Measurements from ENCODE around the gene TANGO2. TPM values are rescaled to one million over a fixed set of nuclear protein-coding genes. Genes with fewer than 3 reads are reported as not detected.

TANGO2 gene
- total and polyA plus RNA-seq, 10 of the 15 experiments (the other 5 are each of a cell fraction or from before 2014, with no cell fraction given) = 4.0 to 24.8 (median 20.9) TPM

DNA sequence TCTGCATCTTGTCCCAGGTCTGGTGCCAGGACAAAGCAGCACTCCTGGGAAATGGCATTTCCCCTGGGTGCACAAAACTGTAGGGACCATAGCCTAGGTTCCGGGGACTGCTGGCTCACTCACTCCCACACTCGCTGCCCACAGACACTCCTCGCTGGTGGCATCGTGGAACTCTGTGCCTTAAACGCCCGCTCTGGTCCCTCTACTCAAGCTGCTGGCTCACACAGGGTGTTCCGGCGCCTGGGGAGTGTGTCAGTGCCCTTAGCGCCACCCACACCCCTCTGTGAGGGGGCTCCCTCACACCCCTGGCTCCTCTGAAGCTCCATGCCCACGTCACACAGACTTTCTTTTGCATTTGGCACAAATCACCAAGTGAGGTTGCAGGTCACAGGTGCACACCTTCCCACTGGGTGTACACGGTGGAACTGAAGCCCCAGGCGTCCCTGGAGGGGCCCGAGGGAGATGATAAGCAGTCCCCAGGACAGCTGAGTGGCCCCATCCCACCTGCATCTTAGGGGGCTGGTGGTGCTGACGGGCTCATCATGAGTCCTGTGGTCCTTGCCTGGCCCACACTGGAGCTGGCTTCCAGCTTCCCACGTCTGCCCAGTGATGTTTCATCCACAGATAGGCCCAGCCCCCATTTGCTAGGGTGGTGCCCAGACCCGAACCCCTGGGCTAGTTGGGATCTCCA, 35.9 kb downstream of the TANGO2 start:
- in situ Hi-C loops (cut with MboI) (no loop called here), intact Hi-C loops (cut with micrococcal nuclease; ENCODE audit: unreplicated experiment) (no loop called here)
- no peak overlapping the region for H3K9ac ChIP-seq (ENCODE audit: control insufficient read depth, insufficient read depth, low read length)
- H4K20me1 ChIP-seq (ENCODE audit: control insufficient read depth, insufficient read depth) = no peaks in the 10 kb centered on the region
- peaks cover 6 to 11% of the 10 kb centered on the region in 2 experiments; a peak in 3 of 4 replicates for H3K36me3 ChIP-seq (ENCODE audit: control insufficient read depth in 2 of 2, insufficient read depth in 2 of 2, low read length in 1 of 2)
- ChIA-PET RAD21 (ENCODE audit: unreplicated experiment) (no interaction called here), POLR2A (no interaction called here), CTCF (no interaction called here), SMC1A (ENCODE audit: uncharacterized antibody, unreplicated experiment) (no interaction called here)
- WGBS (ENCODE audit: insufficient coverage, insufficient replicate concordance, low lambda C conversion rate, missing lambda C conversion rate) = 83% methylated on average over 16 of the region's 16 CpGs
- no peak overlapping the region for H2AFZ ChIP-seq (ENCODE audit: control insufficient read depth, low read depth, low read length)
- H3K27me3 ChIP-seq (replicated peaks in 1 of 2; ENCODE audit: control insufficient read depth in 2 of 2, insufficient read depth in 2 of 2, low read length in 1 of 2) = no peaks in the 10 kb centered on the region
- ATAC-seq (no peak), FAIRE-seq (no peak), DNase-seq (ENCODE audit: low read depth, low spot score) (no peak)
- no peak overlapping the region for H3K4me2 ChIP-seq (ENCODE audit: control insufficient read depth, insufficient read depth)
- no peaks in the 10 kb centered on the region for H3K79me2 ChIP-seq (ENCODE audit: control insufficient read depth, insufficient read depth, low read length)
- no peaks in the 10 kb centered on the region for H3K9me3 ChIP-seq (replicated peaks; ENCODE audit: control insufficient read depth, insufficient read depth, low read length)
- no peak overlapping the region for H3K4me3 ChIP-seq
- BruUV-seq (replicated peaks) = no TSS peak
- H3K27ac ChIP-seq (ENCODE audit: control insufficient read depth, insufficient read depth) = no peak overlapping the region
- H3K4me1 ChIP-seq (ENCODE audit: control insufficient read depth, insufficient read depth, low read length) = no peaks in the 10 kb centered on the region
- TF ChIP-seq NR2C1 (IDR thresholded peaks at IDR 0.05) (no peak), TCF12 (IDR thresholded peaks at IDR 0.05; ENCODE audit: low read depth, low read length) (no peak), HDAC2 (IDR thresholded peaks at IDR 0.05) (no peak), JUNB (IDR thresholded peaks at IDR 0.05) (no peak), ZNF274 (IDR thresholded peaks at IDR 0.05; ENCODE audit: insufficient read depth, insufficient read length) (no peak), PAX8 (IDR thresholded peaks at IDR 0.05) (no peak), CBX3 (IDR thresholded peaks at IDR 0.05; ENCODE audit: borderline replicate concordance, low read depth) (no peak), ZBED1 (IDR thresholded peaks at IDR 0.05; ENCODE audit: borderline replicate concordance) (no peak), POLR2AphosphoS5 (IDR thresholded peaks at IDR 0.05; ENCODE audit: low read length) (no peak), BACH1 (IDR thresholded peaks at IDR 0.05; ENCODE audit: borderline replicate concordance) (no peak)
- TF ChIP-seq, protein P1, sequence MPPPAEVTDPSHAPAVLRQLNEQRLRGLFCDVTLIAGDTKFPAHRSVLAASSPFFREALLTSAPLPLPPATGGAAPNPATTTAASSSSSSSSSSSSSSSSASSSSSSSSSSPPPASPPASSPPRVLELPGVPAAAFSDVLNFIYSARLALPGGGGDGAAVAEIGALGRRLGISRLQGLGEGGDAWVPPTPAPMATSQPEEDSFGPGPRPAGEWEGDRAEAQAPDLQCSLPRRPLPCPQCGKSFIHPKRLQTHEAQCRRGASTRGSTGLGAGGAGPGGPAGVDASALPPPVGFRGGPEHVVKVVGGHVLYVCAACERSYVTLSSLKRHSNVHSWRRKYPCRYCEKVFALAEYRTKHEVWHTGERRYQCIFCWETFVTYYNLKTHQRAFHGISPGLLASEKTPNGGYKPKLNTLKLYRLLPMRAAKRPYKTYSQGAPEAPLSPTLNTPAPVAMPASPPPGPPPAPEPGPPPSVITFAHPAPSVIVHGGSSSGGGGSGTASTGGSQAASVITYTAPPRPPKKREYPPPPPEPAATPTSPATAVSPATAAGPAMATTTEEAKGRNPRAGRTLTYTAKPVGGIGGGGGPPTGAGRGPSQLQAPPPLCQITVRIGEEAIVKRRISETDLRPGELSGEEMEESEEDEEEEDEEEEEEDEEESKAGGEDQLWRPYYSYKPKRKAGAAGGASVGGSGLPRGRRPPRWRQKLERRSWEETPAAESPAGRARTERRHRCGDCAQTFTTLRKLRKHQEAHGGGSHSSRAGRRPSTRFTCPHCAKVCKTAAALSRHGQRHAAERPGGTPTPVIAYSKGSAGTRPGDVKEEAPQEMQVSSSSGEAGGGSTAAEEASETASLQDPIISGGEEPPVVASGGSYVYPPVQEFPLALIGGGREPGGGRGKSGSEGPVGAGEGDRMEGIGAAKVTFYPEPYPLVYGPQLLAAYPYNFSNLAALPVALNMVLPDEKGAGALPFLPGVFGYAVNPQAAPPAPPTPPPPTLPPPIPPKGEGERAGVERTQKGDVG (CRISPR knock-in tag; IDR thresholded peaks at IDR 0.05) = no peak
- TF ChIP-seq, protein P2, sequence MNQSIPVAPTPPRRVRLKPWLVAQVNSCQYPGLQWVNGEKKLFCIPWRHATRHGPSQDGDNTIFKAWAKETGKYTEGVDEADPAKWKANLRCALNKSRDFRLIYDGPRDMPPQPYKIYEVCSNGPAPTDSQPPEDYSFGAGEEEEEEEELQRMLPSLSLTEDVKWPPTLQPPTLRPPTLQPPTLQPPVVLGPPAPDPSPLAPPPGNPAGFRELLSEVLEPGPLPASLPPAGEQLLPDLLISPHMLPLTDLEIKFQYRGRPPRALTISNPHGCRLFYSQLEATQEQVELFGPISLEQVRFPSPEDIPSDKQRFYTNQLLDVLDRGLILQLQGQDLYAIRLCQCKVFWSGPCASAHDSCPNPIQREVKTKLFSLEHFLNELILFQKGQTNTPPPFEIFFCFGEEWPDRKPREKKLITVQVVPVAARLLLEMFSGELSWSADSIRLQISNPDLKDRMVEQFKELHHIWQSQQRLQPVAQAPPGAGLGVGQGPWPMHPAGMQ (IDR thresholded peaks at IDR 0.05; ENCODE audit: borderline replicate concordance) = no peak
- TF ChIP-seq, protein P3, sequence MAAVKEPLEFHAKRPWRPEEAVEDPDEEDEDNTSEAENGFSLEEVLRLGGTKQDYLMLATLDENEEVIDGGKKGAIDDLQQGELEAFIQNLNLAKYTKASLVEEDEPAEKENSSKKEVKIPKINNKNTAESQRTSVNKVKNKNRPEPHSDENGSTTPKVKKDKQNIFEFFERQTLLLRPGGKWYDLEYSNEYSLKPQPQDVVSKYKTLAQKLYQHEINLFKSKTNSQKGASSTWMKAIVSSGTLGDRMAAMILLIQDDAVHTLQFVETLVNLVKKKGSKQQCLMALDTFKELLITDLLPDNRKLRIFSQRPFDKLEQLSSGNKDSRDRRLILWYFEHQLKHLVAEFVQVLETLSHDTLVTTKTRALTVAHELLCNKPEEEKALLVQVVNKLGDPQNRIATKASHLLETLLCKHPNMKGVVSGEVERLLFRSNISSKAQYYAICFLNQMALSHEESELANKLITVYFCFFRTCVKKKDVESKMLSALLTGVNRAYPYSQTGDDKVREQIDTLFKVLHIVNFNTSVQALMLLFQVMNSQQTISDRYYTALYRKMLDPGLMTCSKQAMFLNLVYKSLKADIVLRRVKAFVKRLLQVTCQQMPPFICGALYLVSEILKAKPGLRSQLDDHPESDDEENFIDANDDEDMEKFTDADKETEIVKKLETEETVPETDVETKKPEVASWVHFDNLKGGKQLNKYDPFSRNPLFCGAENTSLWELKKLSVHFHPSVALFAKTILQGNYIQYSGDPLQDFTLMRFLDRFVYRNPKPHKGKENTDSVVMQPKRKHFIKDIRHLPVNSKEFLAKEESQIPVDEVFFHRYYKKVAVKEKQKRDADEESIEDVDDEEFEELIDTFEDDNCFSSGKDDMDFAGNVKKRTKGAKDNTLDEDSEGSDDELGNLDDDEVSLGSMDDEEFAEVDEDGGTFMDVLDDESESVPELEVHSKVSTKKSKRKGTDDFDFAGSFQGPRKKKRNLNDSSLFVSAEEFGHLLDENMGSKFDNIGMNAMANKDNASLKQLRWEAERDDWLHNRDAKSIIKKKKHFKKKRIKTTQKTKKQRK (IDR thresholded peaks at IDR 0.05; ENCODE audit: low read depth, low read length) = no peak
- TF ChIP-seq, protein P4, sequence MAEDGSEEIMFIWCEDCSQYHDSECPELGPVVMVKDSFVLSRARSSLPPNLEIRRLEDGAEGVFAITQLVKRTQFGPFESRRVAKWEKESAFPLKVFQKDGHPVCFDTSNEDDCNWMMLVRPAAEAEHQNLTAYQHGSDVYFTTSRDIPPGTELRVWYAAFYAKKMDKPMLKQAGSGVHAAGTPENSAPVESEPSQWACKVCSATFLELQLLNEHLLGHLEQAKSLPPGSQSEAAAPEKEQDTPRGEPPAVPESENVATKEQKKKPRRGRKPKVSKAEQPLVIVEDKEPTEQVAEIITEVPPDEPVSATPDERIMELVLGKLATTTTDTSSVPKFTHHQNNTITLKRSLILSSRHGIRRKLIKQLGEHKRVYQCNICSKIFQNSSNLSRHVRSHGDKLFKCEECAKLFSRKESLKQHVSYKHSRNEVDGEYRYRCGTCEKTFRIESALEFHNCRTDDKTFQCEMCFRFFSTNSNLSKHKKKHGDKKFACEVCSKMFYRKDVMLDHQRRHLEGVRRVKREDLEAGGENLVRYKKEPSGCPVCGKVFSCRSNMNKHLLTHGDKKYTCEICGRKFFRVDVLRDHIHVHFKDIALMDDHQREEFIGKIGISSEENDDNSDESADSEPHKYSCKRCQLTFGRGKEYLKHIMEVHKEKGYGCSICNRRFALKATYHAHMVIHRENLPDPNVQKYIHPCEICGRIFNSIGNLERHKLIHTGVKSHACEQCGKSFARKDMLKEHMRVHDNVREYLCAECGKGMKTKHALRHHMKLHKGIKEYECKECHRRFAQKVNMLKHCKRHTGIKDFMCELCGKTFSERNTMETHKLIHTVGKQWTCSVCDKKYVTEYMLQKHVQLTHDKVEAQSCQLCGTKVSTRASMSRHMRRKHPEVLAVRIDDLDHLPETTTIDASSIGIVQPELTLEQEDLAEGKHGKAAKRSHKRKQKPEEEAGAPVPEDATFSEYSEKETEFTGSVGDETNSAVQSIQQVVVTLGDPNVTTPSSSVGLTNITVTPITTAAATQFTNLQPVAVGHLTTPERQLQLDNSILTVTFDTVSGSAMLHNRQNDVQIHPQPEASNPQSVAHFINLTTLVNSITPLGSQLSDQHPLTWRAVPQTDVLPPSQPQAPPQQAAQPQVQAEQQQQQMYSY (CRISPR knock-in tag; IDR thresholded peaks at IDR 0.05) = no peak
